GM12801 (cell line): ENCODE results near the gene ERGIC3.

Source experiments
- CTCF ChIP-seq: IDR thresholded peaks from one replicate; pipeline ENCODE4 v1.5.1; 2011; ENCODE audit warnings: control low read depth; ENCODE audit not compliant: insufficient read length; ENCODE audit errors: extremely low read depth

The ERGIC3 gene

GRCh38 chr20:35579196-35579595 lies 37.3 kb downstream of the ERGIC3 start:
- TF ChIP-seq CTCF = no peak

GRCh38 chr20:35582131-35582530 lies 40.3 kb downstream of the ERGIC3 start:
- no peak for TF ChIP-seq CTCF

GRCh38 chr20:35582741-35583404 lies 41.0 kb downstream of the ERGIC3 start:
- TF ChIP-seq CTCF = no peak

- TF ChIP-seq CTCF = no peak
These were observed 42.0 kb downstream of the ERGIC3 start for GRCh38 chr20:35583636-35584560.

- no peak for TF ChIP-seq CTCF
These were observed 45.0 kb downstream of the ERGIC3 start for GRCh38 chr20:35586751-35587425.

- no peak for TF ChIP-seq CTCF
These were observed 45.6 kb downstream of the ERGIC3 start for GRCh38 chr20:35587436-35587835.

- TF ChIP-seq CTCF = no peak
These were observed 46.5 kb downstream of the ERGIC3 start for GRCh38 chr20:35588397-35588796.
